ES-I3 (cell line): ENCODE data around the gene ATP2B2.

Source experiments
- H3K36me3 ChIP-seq: 2 replicates; pipeline ENCODE4 v1.6.1; 2013; ENCODE audit warnings: mild to moderate bottlenecking, low read length, control low read depth, moderate library complexity; ENCODE audit not compliant: insufficient read depth
- H3K4me1 ChIP-seq: 2 replicates; pipeline ENCODE4 v1.6.1; 2013; ENCODE audit warnings: mild to moderate bottlenecking, control low read depth, low read length; ENCODE audit not compliant: insufficient read depth
- H3K9ac ChIP-seq: 2 replicates; pipeline ENCODE4 v1.6.1; 2013; ENCODE audit warnings: low read depth, mild to moderate bottlenecking, low read length, moderate library complexity
- H3K9me3 ChIP-seq: 2 replicates; pipeline ENCODE4 v1.6.1; 2013; ENCODE audit warnings: mild to moderate bottlenecking, low read length, moderate library complexity; ENCODE audit not compliant: control insufficient read depth, insufficient read depth

Gene ATP2B2

DNA sequence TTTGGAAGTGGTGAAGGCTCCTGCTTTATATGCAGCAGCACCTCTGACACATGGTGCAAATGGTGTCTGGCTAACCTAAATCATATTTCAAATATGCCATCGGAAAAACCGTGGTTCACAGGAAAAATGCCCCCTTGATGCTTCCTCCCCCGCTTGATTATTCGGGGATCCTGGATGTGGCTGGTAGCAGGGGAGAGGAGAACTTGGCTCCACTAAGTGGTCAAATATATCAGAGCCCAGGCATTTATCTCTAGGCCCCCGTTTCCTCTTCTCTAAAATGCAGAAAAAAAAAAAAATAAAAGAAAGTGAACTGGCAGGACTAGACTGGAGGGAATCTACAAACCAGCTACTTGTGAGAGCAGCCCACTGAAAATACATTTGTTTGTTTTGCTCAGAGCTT is 18.2 kb upstream of the ATP2B2 start:
- Histone ChIP-seq H3K4me1 (no peaks in the 10 kb centered on the region), H3K9me3 (no peaks in the 10 kb centered on the region), H3K9ac (no peak overlapping the region)

DNA sequence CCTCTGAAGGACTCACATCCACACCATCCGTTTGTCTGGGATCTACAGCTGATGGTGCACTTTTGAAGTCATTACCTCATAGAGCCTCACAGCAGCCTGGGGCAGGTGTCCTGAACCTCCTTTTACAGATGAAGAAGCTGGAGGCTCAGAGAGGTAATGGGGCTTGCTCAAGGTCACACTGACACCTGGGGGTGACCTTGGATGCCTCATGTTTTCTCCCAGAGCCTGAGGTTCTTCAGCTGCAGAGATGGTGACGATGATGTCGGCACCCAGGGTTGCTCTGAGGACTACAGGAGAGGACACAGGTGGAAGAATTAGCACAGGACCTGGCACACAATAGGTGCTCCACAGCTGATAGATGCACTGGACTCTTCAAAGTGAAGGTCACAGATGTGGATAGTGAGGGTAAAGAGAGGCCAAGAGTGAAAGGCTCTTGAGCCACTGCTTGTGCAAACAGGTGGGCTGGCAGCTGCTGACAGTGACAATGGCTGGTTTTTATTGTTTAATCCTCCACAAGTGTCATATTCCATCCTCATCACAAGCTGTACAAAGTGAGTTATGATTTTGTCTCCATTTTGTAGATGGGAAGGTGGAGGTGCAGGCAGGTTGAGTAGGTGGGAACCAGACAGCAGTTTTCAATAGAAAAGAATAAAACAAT is 17.4 kb upstream of the ATP2B2 start:
- H3K36me3 ChIP-seq: no peaks in the 10 kb centered on the region
- no peak overlapping the region for H3K9ac ChIP-seq
- peaks cover 6% of the 10 kb centered on the region; the same call in 1 of the 2 replicates for H3K4me1 ChIP-seq
- H3K9me3 ChIP-seq: no peaks in the 10 kb centered on the region

More for the DNA sequence above, 18.2 kb upstream of the ATP2B2 start:
- no peaks in the 10 kb centered on the region for H3K36me3 ChIP-seq

DNA sequence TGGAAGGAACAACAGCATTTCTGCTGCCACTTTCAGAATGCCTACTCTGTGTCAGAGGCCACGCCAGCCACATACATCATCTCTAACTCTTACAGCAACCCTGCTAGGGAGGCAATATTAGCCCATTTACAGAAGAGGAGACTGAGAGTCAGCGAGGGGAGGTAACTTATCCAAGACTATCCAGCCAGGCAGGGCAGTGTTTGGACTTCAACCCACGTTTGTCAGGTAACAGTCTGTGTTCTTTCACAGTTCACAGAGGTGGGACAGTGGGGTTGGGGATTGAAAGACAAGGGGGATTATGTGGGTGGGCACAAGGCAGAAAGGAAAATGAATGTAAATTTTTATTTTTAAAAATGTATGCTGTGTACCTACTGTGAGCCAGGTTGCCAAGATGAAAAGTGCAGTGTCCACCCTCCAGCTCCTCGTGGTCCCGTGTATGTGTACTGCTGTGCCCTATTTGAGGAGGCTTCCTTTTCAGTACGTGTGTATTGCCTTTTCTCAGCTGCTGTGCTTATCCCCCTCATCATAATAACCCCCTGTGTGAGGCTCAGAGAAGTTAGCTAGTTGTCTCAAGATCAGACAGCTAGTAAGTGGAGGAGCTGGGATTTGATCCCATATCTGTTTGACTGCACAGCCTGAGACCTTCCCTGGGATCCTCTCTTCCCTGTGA is 16.5 kb upstream of the ATP2B2 start:
- H3K9ac ChIP-seq: no peak overlapping the region
- H3K36me3 ChIP-seq: no peaks in the 10 kb centered on the region
- H3K9me3 ChIP-seq: no peaks in the 10 kb centered on the region
- peaks cover 9% of the 10 kb centered on the region; the same call in 1 of the 2 replicates for H3K4me1 ChIP-seq

DNA sequence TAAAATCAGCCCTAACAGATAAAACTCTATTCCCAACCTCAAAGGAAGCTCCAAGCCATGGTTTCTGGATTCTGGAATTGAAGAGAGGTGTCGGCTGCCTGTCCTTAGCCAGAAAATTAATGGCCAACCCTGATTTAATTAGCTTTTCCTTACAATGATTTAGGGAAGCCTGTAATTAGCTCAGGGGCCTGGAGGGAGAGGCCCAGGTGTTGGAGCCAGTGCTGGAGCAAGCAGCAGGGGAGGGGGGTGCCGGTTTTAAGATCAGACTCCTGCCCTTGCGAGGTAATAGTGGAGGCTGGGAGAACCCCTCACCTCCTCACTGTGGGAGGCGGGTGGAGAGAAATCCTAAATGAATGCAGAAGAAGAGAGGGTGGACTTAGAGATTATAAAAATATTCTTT is 14.7 kb upstream of the ATP2B2 start:
- Histone ChIP-seq H3K9me3 (no peaks in the 10 kb centered on the region), H3K9ac (no peak overlapping the region), H3K36me3 (no peaks in the 10 kb centered on the region), H3K4me1 (peaks cover 9% of the 10 kb centered on the region; the same call in 1 of the 2 replicates)

DNA sequence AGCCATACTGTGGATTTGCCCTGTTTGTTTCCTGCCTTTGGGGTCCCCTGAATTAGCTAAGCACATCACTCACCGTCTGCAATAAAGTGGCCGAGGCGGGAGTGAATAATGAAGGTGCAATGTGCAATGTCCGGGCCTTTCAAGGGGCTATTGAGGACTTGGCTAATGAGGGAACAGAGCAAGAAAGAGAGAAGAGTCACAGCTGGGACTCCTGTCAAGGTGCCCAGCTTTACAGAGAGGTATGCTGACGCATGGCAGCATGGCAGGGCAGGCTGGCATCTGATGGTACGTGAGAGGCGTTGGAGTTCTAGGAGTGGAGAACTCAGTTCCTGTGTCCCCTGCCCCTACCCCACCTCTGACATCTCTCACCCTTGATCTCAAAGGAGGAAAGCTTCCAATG is 13.8 kb upstream of the ATP2B2 start:
- no peaks in the 10 kb centered on the region for H3K36me3 ChIP-seq
- H3K9me3 ChIP-seq: no peaks in the 10 kb centered on the region
- H3K4me1 ChIP-seq: peaks cover 9% of the 10 kb centered on the region; the same call in 1 of the 2 replicates
- no peak overlapping the region for H3K9ac ChIP-seq

GRCh38 chr3:10518506-10519150 is 13.2 kb upstream of the ATP2B2 start:
- no peaks in the 10 kb centered on the region for H3K36me3 ChIP-seq
- peaks cover 9% of the 10 kb centered on the region; the same call in 1 of the 2 replicates for H3K4me1 ChIP-seq
- H3K9ac ChIP-seq: no peak overlapping the region
- H3K9me3 ChIP-seq: no peaks in the 10 kb centered on the region

- Histone ChIP-seq H3K4me1 (peaks cover 9% of the 10 kb centered on the region; the same call in 1 of the 2 replicates), H3K9ac (no peak overlapping the region), H3K36me3 (no peaks in the 10 kb centered on the region), H3K9me3 (no peaks in the 10 kb centered on the region)
These were observed 12.2 kb upstream of the ATP2B2 start for GRCh38 chr3:10517627-10518026.

GRCh38 chr3:10516544-10517452 is 11.4 kb upstream of the ATP2B2 start:
- Histone ChIP-seq H3K9me3 (no peaks in the 10 kb centered on the region), H3K4me1 (peaks cover 13% of the 10 kb centered on the region; the same call in 1 of the 2 replicates), H3K9ac (no peak overlapping the region), H3K36me3 (no peaks in the 10 kb centered on the region)

GRCh38 chr3:10515884-10516495 is 10.6 kb upstream of the ATP2B2 start:
- Histone ChIP-seq H3K9ac (no peak overlapping the region), H3K4me1 (peaks cover 13% of the 10 kb centered on the region; the same call in 1 of the 2 replicates), H3K9me3 (no peaks in the 10 kb centered on the region), H3K36me3 (no peaks in the 10 kb centered on the region)

GRCh38 chr3:10515396-10515795 is 10.0 kb upstream of the ATP2B2 start:
- H3K4me1 ChIP-seq: peaks cover 13% of the 10 kb centered on the region; the same call in 1 of the 2 replicates
- no peak overlapping the region for H3K9ac ChIP-seq

DNA sequence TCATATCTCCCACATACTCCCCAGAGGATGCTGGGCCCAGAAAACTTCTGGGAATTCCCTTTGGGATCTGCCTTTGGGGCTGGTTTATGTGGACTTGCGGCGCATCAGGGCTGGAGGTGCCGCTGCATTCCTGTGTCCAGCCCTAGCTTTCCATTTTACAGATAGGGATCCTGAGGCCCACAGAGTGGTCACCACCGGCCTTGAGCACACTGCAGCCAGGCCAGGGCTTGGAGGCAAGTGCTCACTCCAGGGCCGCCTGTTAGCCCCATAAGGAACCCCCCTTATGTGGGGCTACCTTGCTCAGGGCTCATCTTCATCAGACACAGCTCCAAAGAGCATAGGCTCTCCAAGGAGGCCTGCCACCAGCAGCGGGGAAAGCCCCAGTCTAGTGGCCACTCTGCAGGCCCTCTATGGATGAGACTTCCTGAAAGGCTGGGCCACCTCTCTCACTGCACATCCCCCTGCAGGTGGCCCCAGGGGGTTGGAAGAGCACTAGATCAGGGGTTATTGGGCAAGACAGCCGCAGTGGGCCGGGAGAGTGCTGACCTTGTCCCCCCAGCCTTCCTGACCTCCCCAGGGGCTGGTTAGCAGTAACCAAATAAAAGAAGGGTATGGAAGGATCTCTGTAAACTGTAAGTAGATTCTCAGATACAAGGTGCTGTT is 9.2 kb upstream of the ATP2B2 start:
- H3K9ac ChIP-seq: no peak overlapping the region
- no peaks in the 10 kb centered on the region for H3K36me3 ChIP-seq
- peaks cover 13% of the 10 kb centered on the region; the same call in 1 of the 2 replicates for H3K4me1 ChIP-seq
- H3K9me3 ChIP-seq: no peaks in the 10 kb centered on the region

More at GRCh38 chr3:10515396-10515795, 10.0 kb upstream of the ATP2B2 start:
- Histone ChIP-seq H3K9me3 (no peaks in the 10 kb centered on the region), H3K36me3 (no peaks in the 10 kb centered on the region)

DNA sequence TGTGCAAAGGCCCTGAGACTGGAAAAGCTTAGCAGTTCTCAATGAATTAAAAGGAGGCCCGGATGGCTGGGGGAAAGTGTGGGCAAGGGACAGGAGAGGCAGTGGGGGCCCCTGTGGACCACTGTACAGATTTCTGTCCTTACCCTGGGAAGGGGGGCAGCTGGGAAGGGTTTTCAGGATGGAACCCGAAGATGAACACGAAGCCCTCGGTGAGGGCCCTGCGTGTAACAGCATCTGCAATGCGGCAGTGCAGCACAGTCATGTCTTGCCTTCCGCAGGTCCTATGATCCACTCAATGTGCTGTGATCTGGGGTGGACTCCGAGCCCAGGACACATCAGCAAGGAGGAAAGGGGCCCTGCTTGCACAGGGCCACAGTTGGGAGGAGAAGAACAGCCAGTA is 7.9 kb upstream of the ATP2B2 start:
- Histone ChIP-seq H3K9me3 (no peaks in the 10 kb centered on the region), H3K9ac (no peak overlapping the region), H3K36me3 (no peaks in the 10 kb centered on the region), H3K4me1 (peaks cover 12% of the 10 kb centered on the region; the same call in 1 of the 2 replicates)

DNA sequence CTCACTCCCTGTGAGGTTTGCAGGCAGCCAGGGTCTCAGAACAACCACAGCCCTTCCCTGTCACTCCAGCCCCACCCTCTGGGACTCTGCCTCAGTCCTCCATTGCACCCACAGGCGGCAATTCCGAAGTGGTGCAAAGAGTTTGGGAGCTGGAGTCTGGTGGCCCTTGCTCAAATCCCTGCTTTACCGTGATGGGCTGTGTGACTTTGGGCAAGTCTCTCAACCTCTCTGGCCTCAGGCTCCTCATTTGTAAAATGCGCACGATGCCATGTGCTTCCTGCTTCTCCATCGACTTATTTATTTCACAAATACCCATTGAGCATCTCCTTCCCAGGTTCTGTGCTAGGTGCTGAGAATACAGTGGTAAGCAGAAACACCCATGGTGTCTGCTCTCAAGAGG is 7.3 kb upstream of the ATP2B2 start:
- Histone ChIP-seq H3K4me1 (peaks cover 6% of the 10 kb centered on the region; the same call in 1 of the 2 replicates), H3K9ac (no peak overlapping the region), H3K9me3 (no peaks in the 10 kb centered on the region), H3K36me3 (no peaks in the 10 kb centered on the region)
